ENCODE results near the gene NAPG. TPM values are rescaled to one million over a fixed set of nuclear protein-coding genes. Genes with fewer than 3 reads are reported as not detected.

NAPG gene
- total and polyA plus RNA-seq, 10 donors = 8.9 to 44.8 (median 31.4) TPM

GRCh38 chr18:10511236-10511635 is 14.6 kb upstream of the NAPG start:
- H3K4me3 ChIP-seq = no peak overlapping the region
- WGBS, 5 donors = 59 to 89% (median 84%) methylated on average over 2 of the region's 2 CpGs
- DNase-seq = no peak
- peaks cover 6 to 35% (median 21%) of the 10 kb centered on the region in 8 donors for H3K9me3 ChIP-seq
- peaks cover 0 to 6% (median 0%) of the 10 kb centered on the region in 7 donors for H3K27me3 ChIP-seq (replicated peaks in 1 of 7)
- intact Hi-C loops (cut with DNase I; ENCODE audit: low total_unique reads) = no loop called here
- H3K27ac ChIP-seq = no peak overlapping the region
- H3K36me3 ChIP-seq = no peaks in the 10 kb centered on the region
- TF ChIP-seq POLR2A (IDR thresholded peaks at IDR 0.05) (no peak), POLR2AphosphoS5 (IDR thresholded peaks at IDR 0.05) (no peak), CTCF (IDR thresholded peaks at IDR 0.05 in 8 of 11, conservative IDR thresholded peaks at IDR 0.05 in 3 of 11) (no peak)
- H3K4me1 ChIP-seq = no peaks in the 10 kb centered on the region

GRCh38 chr18:10514082-10514481 is 11.7 kb upstream of the NAPG start:
- H3K27me3 ChIP-seq (replicated peaks in 1 of 7) = peaks cover 0 to 18% (median 0%) of the 10 kb centered on the region in 7 donors
- H3K27ac ChIP-seq = no peak overlapping the region
- no peaks in the 10 kb centered on the region for H3K36me3 ChIP-seq
- peaks cover 0 to 6% (median under 1%) of the 10 kb centered on the region in 8 donors for H3K9me3 ChIP-seq
- intact Hi-C loops (cut with DNase I; ENCODE audit: low total_unique reads) = no loop called here
- no peak overlapping the region for H3K4me3 ChIP-seq
- no peak for TF ChIP-seq POLR2AphosphoS5 (IDR thresholded peaks at IDR 0.05)
- TF ChIP-seq CTCF (IDR thresholded peaks at IDR 0.05 in 8 of 11, conservative IDR thresholded peaks at IDR 0.05 in 3 of 11) = no peak
- no peak for TF ChIP-seq POLR2A (IDR thresholded peaks at IDR 0.05)
- no peak for DNase-seq
- H3K4me1 ChIP-seq = peaks cover under 1 to 9% (median 6%) of the 10 kb centered on the region in 6 donors
- 67 to 78% (median 68%) methylated on average over 3 of the region's 3 CpGs for WGBS, 5 donors

GRCh38 chr18:10514601-10515000 is 11.2 kb upstream of the NAPG start:
- no peak for DNase-seq
- no peak overlapping the region for H3K27ac ChIP-seq
- no peak overlapping the region for H3K4me3 ChIP-seq
- TF ChIP-seq POLR2AphosphoS5 (IDR thresholded peaks at IDR 0.05) (no peak), POLR2A (IDR thresholded peaks at IDR 0.05) (no peak), CTCF (IDR thresholded peaks at IDR 0.05 in 8 of 11, conservative IDR thresholded peaks at IDR 0.05 in 3 of 11) (no peak)
- peaks cover 5 to 15% (median 11%) of the 10 kb centered on the region in 6 donors for H3K4me1 ChIP-seq
- H3K9me3 ChIP-seq = peaks cover 0 to 5% (median 0%) of the 10 kb centered on the region in 8 donors
- intact Hi-C loops (cut with DNase I; ENCODE audit: low total_unique reads) = no loop called here
- H3K36me3 ChIP-seq = no peaks in the 10 kb centered on the region
- H3K27me3 ChIP-seq (replicated peaks in 1 of 7) = peaks cover 0 to 23% (median 0%) of the 10 kb centered on the region in 7 donors

GRCh38 chr18:10515456-10515855 is 10.4 kb upstream of the NAPG start:
- H3K36me3 ChIP-seq = no peaks in the 10 kb centered on the region
- H3K27me3 ChIP-seq (replicated peaks in 1 of 7) = peaks cover 0 to 24% (median 0%) of the 10 kb centered on the region in 7 donors
- intact Hi-C loops (cut with DNase I; ENCODE audit: low total_unique reads) = no loop called here
- WGBS, 5 donors = 31 to 60% (median 58%) methylated on average over 4 of the region's 4 CpGs
- no peak for DNase-seq
- no peak overlapping the region for H3K4me3 ChIP-seq
- H3K27ac ChIP-seq = no peak overlapping the region
- H3K4me1 ChIP-seq = peaks cover 5 to 23% (median 18%) of the 10 kb centered on the region in 6 donors
- peaks cover 0 to 5% (median 0%) of the 10 kb centered on the region in 8 donors for H3K9me3 ChIP-seq
- TF ChIP-seq CTCF (IDR thresholded peaks at IDR 0.05 in 8 of 11, conservative IDR thresholded peaks at IDR 0.05 in 3 of 11) (no peak), POLR2A (IDR thresholded peaks at IDR 0.05) (no peak), POLR2AphosphoS5 (IDR thresholded peaks at IDR 0.05) (no peak)

Measured in spleen (tissue), 11 donors.